GM12864 (cell line): ENCODE measurements around the gene KIF7.
A peak's percentile ranks its signal among the peaks of the same experiment; 100 is the strongest.
"Not testable (repeated sequence)": the region's sequence is repeated elsewhere in the genome, so short reads cannot be mapped to it uniquely, and the experiment has no call there.

ENCODE experiments used
- DNase-seq: peaks from one replicate; pipeline ENCODE4 v3.0.0-alpha.2; 2011; ENCODE audit warnings: low read depth
- H3K4me3 ChIP-seq: 2 replicates; pipeline ENCODE4 v1.5.1; 2011; ENCODE audit warnings: mild to moderate bottlenecking, low read depth, low read length, control low read depth
- TF ChIP-seq, protein P1 (sequence below): IDR thresholded peaks from 2 replicates; pipeline ENCODE4 v1.5.1; 2011; ENCODE audit warnings: low read depth, mild to moderate bottlenecking, moderate library complexity, low read length, control low read depth, inconsistent platforms; ENCODE audit errors: missing control alignments

Gene KIF7

GRCh38 chr15:89591834-89592233 is 63.4 kb downstream of the KIF7 start:
- no peak overlapping the region for H3K4me3 ChIP-seq
- TF ChIP-seq, protein P1, sequence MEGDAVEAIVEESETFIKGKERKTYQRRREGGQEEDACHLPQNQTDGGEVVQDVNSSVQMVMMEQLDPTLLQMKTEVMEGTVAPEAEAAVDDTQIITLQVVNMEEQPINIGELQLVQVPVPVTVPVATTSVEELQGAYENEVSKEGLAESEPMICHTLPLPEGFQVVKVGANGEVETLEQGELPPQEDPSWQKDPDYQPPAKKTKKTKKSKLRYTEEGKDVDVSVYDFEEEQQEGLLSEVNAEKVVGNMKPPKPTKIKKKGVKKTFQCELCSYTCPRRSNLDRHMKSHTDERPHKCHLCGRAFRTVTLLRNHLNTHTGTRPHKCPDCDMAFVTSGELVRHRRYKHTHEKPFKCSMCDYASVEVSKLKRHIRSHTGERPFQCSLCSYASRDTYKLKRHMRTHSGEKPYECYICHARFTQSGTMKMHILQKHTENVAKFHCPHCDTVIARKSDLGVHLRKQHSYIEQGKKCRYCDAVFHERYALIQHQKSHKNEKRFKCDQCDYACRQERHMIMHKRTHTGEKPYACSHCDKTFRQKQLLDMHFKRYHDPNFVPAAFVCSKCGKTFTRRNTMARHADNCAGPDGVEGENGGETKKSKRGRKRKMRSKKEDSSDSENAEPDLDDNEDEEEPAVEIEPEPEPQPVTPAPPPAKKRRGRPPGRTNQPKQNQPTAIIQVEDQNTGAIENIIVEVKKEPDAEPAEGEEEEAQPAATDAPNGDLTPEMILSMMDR: no peak
- no peak for DNase-seq

- no peak for DNase-seq
Measured at GRCh38 chr15:89587955-89588354, 67.3 kb downstream of the KIF7 start.

DNA sequence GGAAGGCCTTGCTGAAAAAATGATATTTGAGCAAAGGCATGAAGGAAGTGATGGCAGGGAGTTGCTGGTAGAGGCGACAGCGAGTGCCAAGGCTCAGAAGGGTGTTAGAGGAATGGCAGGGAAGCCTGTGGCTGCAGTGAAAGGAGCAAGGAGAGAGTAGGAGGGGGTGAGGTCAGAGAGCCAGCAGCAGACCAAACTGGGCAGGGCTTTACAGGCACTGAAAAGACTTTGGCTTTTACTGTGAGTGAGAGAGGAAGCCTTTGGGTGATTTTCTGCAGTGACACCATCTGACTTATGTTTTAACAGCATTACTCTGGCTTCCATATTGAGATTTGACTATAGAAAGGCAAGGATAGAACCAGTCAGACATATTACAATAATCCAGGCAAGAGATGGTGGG is 68.6 kb downstream of the KIF7 start:
- no peak overlapping the region for H3K4me3 ChIP-seq
- DNase-seq: no peak
- TF ChIP-seq, protein P1: no peak

More at GRCh38 chr15:89587955-89588354, 67.3 kb downstream of the KIF7 start:
- TF ChIP-seq, protein P1: no peak
- no peak overlapping the region for H3K4me3 ChIP-seq

DNA sequence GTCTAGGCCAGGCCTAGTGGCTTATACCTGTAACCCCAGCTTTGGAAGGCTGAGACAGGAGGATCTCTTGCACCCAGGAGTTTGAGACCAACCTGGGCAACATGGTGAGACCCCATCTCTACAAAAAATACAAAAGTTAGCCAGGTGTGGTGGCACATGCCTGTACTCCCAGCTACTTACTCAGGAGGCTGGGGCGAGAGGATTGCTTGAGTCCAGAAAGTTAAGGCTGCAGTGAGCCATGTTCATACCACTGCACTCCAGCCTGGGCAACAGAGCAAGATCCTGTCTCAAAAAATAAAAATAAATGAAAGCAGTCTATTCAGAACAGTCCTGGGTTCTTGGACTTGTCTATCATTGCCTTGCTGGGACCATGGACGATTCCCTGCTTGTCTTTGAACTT is 74.5 kb downstream of the KIF7 start:
- DNase-seq, H3K4me3 ChIP-seq: not testable (repeated sequence)

- peak overlapping the region; percentile 58 for H3K4me3 ChIP-seq
- DNase-seq: no peak
- TF ChIP-seq, protein P1: no peak
Measured at GRCh38 chr15:89578146-89578545, 77.1 kb downstream of the KIF7 start.
